CD14-positive monocyte (primary cell): ENCODE data around the gene C8G. TPM values are rescaled to one million over a fixed set of nuclear protein-coding genes. Genes with fewer than 3 reads are reported as not detected.

Experiments
- DNase-seq, 3 donors: peaks; one replicate each; pipeline ENCODE4 v3.0.0-alpha.2; 2011 to 2022
- H2AFZ ChIP-seq: 2 replicates; pipeline ENCODE4 v1.6.0; 2012; ENCODE audit warnings: mild to moderate bottlenecking, low read depth, low read length, inconsistent platforms; ENCODE audit not compliant: insufficient read depth, poor library complexity, severe bottlenecking
- H3K27ac ChIP-seq, 2 donors: 1 replicate in 1 of 2; 2 replicates in 1 of 2; pipeline ENCODE4 v1.5.1; 2012 to 2013; ENCODE audit warnings: low read length in 2 of 2, control low read depth in 1 of 2, inconsistent platforms in 1 of 2, low read depth in 1 of 2, mild to moderate bottlenecking in 1 of 2
- H3K27me3 ChIP-seq, 2 donors: one replicate each; pipeline versions ENCODE4 v1.6.0 to v1.6.1; 2011 to 2013; ENCODE audit warnings: low read length in 2 of 2; ENCODE audit not compliant: control insufficient read depth in 2 of 2, insufficient read depth in 2 of 2
- H3K36me3 ChIP-seq, 2 donors: replicated peaks in 1 of 2; 1 replicate in 1 of 2; 2 replicates in 1 of 2; pipeline versions ENCODE4 v1.5.1 to v1.6.1; 2012 to 2013; ENCODE audit warnings: low read length in 2 of 2, control low read depth in 1 of 2, inconsistent platforms in 1 of 2, mild to moderate bottlenecking in 1 of 2; ENCODE audit not compliant: insufficient read depth in 2 of 2, control insufficient read depth in 1 of 2
- H3K4me1 ChIP-seq, 2 donors: 1 replicate in 1 of 2; 2 replicates in 1 of 2; pipeline versions ENCODE4 v1.5.1 to v1.6.1; 2012 to 2013; ENCODE audit warnings: low read length in 2 of 2, control low read depth in 1 of 2, inconsistent platforms in 1 of 2, mild to moderate bottlenecking in 1 of 2, moderate library complexity in 1 of 2; ENCODE audit not compliant: insufficient read depth in 2 of 2, control insufficient read depth in 1 of 2
- H3K4me2 ChIP-seq: replicated peaks from 2 replicates; pipeline ENCODE3; 2012; ENCODE audit warnings: low read length, moderate library complexity, mild to moderate bottlenecking; ENCODE audit not compliant: poor library complexity, severe bottlenecking; ENCODE audit errors: extremely low read depth
- H3K4me3 ChIP-seq, 3 experiments: fragments of 200-600 bp in 1 of 3; sonication (generic) in 1 of 3; replicated peaks in 1 of 3; 1 replicate in 2 of 3; 2 replicates in 1 of 3; pipeline ENCODE4 v1.5.1; 2011 to 2013; ENCODE audit warnings: low read length in 3 of 3, mild to moderate bottlenecking in 3 of 3, control low read depth in 2 of 3, low read depth in 2 of 3, inconsistent platforms in 1 of 3, moderate library complexity in 1 of 3
- H3K79me2 ChIP-seq: 2 replicates; pipeline ENCODE4 v1.6.0; 2012; ENCODE audit warnings: mild to moderate bottlenecking, control low read depth, inconsistent platforms, low read length, moderate library complexity; ENCODE audit not compliant: insufficient read depth
- H3K9ac ChIP-seq: 2 replicates; pipeline ENCODE4 v1.6.0; 2017; ENCODE audit warnings: low read length, mild to moderate bottlenecking; ENCODE audit not compliant: insufficient read depth, poor library complexity, severe bottlenecking
- H3K9me3 ChIP-seq, 2 donors: replicated peaks in 1 of 2; 1 replicate in 1 of 2; 2 replicates in 1 of 2; pipeline versions ENCODE4 v1.5.1 to v1.6.1; 2012 to 2013; ENCODE audit warnings: low read length in 2 of 2, control low read depth in 1 of 2; ENCODE audit not compliant: control insufficient read depth in 1 of 2, insufficient read depth in 1 of 2
- H4K20me1 ChIP-seq: 2 replicates; pipeline ENCODE4 v1.6.0; 2012; ENCODE audit warnings: mild to moderate bottlenecking, low read length, control low read depth, moderate library complexity; ENCODE audit not compliant: insufficient read depth
- H3K27ac Mint-ChIP-seq, 7 donors: one replicate each; pipeline ENCODE4 v1.8.0; 2020; ENCODE audit warnings: mild to moderate bottlenecking in 7 of 7, mixed read lengths in 7 of 7, moderate library complexity in 6 of 7, inconsistent platforms in 2 of 7
- H3K27me3 Mint-ChIP-seq, 3 donors: one replicate each; pipeline ENCODE4 v1.8.0; 2021 to 2022; ENCODE audit warnings: low read depth in 3 of 3, mild to moderate bottlenecking in 3 of 3, mixed read lengths in 3 of 3, moderate library complexity in 3 of 3, inconsistent platforms in 1 of 3
- H3K36me3 Mint-ChIP-seq, 2 donors: one replicate each; pipeline ENCODE4 v1.8.0; 2020; ENCODE audit warnings: mixed read lengths in 2 of 2, inconsistent platforms in 1 of 2, mild to moderate bottlenecking in 1 of 2
- H3K4me1 Mint-ChIP-seq: one replicate; pipeline ENCODE4 v1.8.0; 2020; ENCODE audit warnings: mild to moderate bottlenecking, mixed read lengths
- H3K4me3 Mint-ChIP-seq, 2 donors: one replicate each; pipeline ENCODE4 v1.8.0; 2020; ENCODE audit warnings: mild to moderate bottlenecking in 2 of 2, mixed read lengths in 2 of 2, moderate library complexity in 1 of 2
- H3K9me3 Mint-ChIP-seq, 7 donors: one replicate each; pipeline ENCODE4 v1.8.0; 2020 to 2022; ENCODE audit warnings: mixed read lengths in 7 of 7, mild to moderate bottlenecking in 6 of 7, moderate library complexity in 6 of 7, inconsistent platforms in 2 of 7
- WGBS: methylation state at CpG from one replicate; pipeline ENCODE4 v1.1.5; 2013; ENCODE audit warnings: missing lambda C conversion rate; ENCODE audit not compliant: insufficient coverage; 5-methylcytosine and 5-hydroxymethylcytosine counted together
- intact Hi-C, 2 donors: fragments of 100-400 bp; cut with micrococcal nuclease; formaldehyde crosslinking; loops; one replicate each; pipeline versions ENCODE4 v1.15.0 to v1.15.1; 2023
- polyA plus RNA-seq, 3 donors: library from polyadenylated mRNA; depleted of rRNA in 1 of 3; unstranded in 2 of 3; stranded (reverse) in 1 of 3; fragments of 300-500 nt in 2 of 3; fragments of >200 nt in 1 of 3; fragmentation: Illumina TruSeq in 2 of 3; gene quantifications; 1 replicate in 2 of 3; 2 replicates in 1 of 3; pipeline ENCODE4 v1.2.3, GENCODE V29; 2012 to 2021
- TF ChIP-seq, protein P1 (sequence below): fragments of 200-600 bp; IDR thresholded peaks from one replicate; pipeline ENCODE4 v1.8.0; 2022; ENCODE audit warnings: antibody characterized with exemption, mild to moderate bottlenecking

The C8G gene
- polyA plus RNA-seq, 3 donors: 0.55 to 0.72 TPM; not detected in 1

GRCh38 chr9:136903041-136903554 lies 41.9 kb upstream of the C8G start:
- Histone ChIP-seq H3K79me2 (no peaks in the 10 kb centered on the region), H3K27me3 (no peaks in the 10 kb centered on the region), H3K4me3 (no peak overlapping the region), H2AFZ (no peak overlapping the region), H3K36me3 (peaks cover 50 to 89% of the 10 kb centered on the region in 2 donors), H3K9ac (no peak overlapping the region), H3K9me3 (no peaks in the 10 kb centered on the region), H3K4me1 (no peaks in the 10 kb centered on the region), H4K20me1 (no peaks in the 10 kb centered on the region), H3K4me2 (no peak overlapping the region), H3K27ac (no peak overlapping the region)
- intact Hi-C loops: no loop called here
- Mint-ChIP-seq H3K36me3 (peaks cover 52 to 88% of the 10 kb centered on the region in 2 donors), H3K9me3 (peaks cover 0 to under 1% (median 0%) of the 10 kb centered on the region in 7 donors), H3K4me3 (no peak overlapping the region), H3K27ac (peak overlapping the region in 2 of 7 donors; percentile 30 to 33), H3K4me1 (peaks cover 2% of the 10 kb centered on the region), H3K27me3 (no peaks in the 10 kb centered on the region)
- no peak for DNase-seq
- 97% methylated on average over 8 of the region's 12 CpGs for WGBS
- TF ChIP-seq, protein P1, sequence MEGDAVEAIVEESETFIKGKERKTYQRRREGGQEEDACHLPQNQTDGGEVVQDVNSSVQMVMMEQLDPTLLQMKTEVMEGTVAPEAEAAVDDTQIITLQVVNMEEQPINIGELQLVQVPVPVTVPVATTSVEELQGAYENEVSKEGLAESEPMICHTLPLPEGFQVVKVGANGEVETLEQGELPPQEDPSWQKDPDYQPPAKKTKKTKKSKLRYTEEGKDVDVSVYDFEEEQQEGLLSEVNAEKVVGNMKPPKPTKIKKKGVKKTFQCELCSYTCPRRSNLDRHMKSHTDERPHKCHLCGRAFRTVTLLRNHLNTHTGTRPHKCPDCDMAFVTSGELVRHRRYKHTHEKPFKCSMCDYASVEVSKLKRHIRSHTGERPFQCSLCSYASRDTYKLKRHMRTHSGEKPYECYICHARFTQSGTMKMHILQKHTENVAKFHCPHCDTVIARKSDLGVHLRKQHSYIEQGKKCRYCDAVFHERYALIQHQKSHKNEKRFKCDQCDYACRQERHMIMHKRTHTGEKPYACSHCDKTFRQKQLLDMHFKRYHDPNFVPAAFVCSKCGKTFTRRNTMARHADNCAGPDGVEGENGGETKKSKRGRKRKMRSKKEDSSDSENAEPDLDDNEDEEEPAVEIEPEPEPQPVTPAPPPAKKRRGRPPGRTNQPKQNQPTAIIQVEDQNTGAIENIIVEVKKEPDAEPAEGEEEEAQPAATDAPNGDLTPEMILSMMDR: no peak

DNA sequence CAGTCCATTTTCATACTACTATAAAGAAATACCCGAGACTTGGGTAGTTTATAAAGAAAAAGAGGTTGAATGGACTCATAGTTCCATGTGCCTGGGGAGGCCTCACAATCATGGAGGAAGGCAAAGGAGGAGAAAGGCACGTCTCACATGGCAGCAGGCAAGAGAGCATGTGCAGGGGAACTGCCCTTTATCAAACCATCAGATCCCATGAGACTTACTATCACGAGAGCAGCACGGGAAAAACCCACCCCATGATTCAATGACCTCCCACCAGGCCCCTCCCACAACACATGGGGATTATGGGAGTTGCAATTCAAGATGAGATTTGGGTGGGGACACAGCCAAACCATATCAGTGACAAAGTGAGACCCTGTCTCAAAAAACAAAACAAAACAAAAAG lies 38.8 kb upstream of the C8G start:
- no peak overlapping the region for H3K27ac ChIP-seq
- TF ChIP-seq, protein P1: no peak
- no peak overlapping the region for H3K4me2 ChIP-seq
- intact Hi-C loops: no loop called here
- H3K4me1 ChIP-seq: no peaks in the 10 kb centered on the region
- H3K36me3 ChIP-seq: peaks cover 50 to 81% of the 10 kb centered on the region in 2 donors
- Mint-ChIP-seq H3K27me3 (no peaks in the 10 kb centered on the region), H3K9me3 (peaks cover 0 to 2% (median 0%) of the 10 kb centered on the region in 7 donors), H3K27ac (no peak overlapping the region), H3K36me3 (peaks cover 51 to 87% of the 10 kb centered on the region in 2 donors), H3K4me1 (peaks cover 2% of the 10 kb centered on the region), H3K4me3 (no peak overlapping the region)
- H3K9me3 ChIP-seq: no peaks in the 10 kb centered on the region
- H4K20me1 ChIP-seq: no peaks in the 10 kb centered on the region
- no peaks in the 10 kb centered on the region for H3K79me2 ChIP-seq
- DNase-seq: no peak
- no peak overlapping the region for H3K9ac ChIP-seq
- no peak overlapping the region for H3K4me3 ChIP-seq
- no peaks in the 10 kb centered on the region for H3K27me3 ChIP-seq
- H2AFZ ChIP-seq: no peak overlapping the region
- WGBS: no CpG with 5 or more reads among the region's 4 CpGs
